PC-3 (cell line): ENCODE measurements around the gene SPHK1. TPM values are rescaled to one million over a fixed set of nuclear protein-coding genes. Genes with fewer than 3 reads are reported as not detected.
A peak's percentile ranks its signal among the peaks of the same experiment; 100 is the strongest.

Experiments
- ATAC-seq: fragments of 200-7000 bp; cut with Tn5 transposase; 2 replicates; pipeline ENCODE4 v1.9.1; 2020; ENCODE audit warnings: mild to moderate bottlenecking, moderate library complexity
- BruUV-seq: library from RNA; stranded (reverse); fragments of 400-500 nt; replicated peaks from 2 replicates; lab custom pipeline; 2021; lab: Mats Ljungman, UMichigan
- CTCF ChIA-PET: fragments of 300-600 bp; sonication (Branson Sonifier 250); formaldehyde crosslinking; loops from one replicate; lab custom pipeline; 2022; ENCODE audit warnings: antibody characterized with exemption; lab: Charles Lee
- POLR2A ChIA-PET: fragments of 300-600 bp; sonication (Branson Sonifier 250); formaldehyde crosslinking; loops from one replicate; lab custom pipeline; 2022; ENCODE audit warnings: antibody characterized with exemption; ENCODE audit not compliant: unreplicated experiment; lab: Charles Lee
- DNase-seq: peaks from one replicate; pipeline ENCODE4 v3.0.0-alpha.2; 2015
- H2AFZ ChIP-seq: fragments of 300-600 bp; sonication (generic); 2 replicates; pipeline ENCODE4 v1.6.0; 2016; ENCODE audit warnings: antibody characterized with exemption, low read length
- H3F3A ChIP-seq: fragments of 300-600 bp; sonication (generic); one replicate; pipeline ENCODE4 v1.6.0; 2017; ENCODE audit warnings: antibody characterized with exemption, low read length, control low read depth, mild to moderate bottlenecking; ENCODE audit not compliant: unreplicated experiment
- H3K27ac ChIP-seq: fragments of 300-600 bp; sonication (generic); 2 replicates; pipeline ENCODE4 v1.5.1; 2016; ENCODE audit warnings: mild to moderate bottlenecking, low read length
- H3K27me3 ChIP-seq: fragments of 300-600 bp; sonication (generic); 2 replicates; pipeline ENCODE4 v1.6.1; 2016; ENCODE audit warnings: low read length, mixed read lengths
- H3K36me3 ChIP-seq: fragments of 300-600 bp; sonication (generic); 2 replicates; pipeline ENCODE4 v1.6.1; 2016; ENCODE audit warnings: low read depth, mixed run types, low read length, mixed read lengths
- H3K4me1 ChIP-seq: fragments of 300-600 bp; sonication (generic); 2 replicates; pipeline ENCODE4 v1.5.1; 2016; ENCODE audit warnings: low read length; ENCODE audit not compliant: insufficient read depth
- H3K4me2 ChIP-seq: fragments of 300-600 bp; sonication (generic); 2 replicates; pipeline ENCODE4 v1.6.0; 2016; ENCODE audit warnings: low read length
- H3K4me3 ChIP-seq: fragments of 300-600 bp; sonication (generic); 2 replicates; pipeline ENCODE4 v1.5.1; 2016; ENCODE audit warnings: mild to moderate bottlenecking, low read length, mixed read lengths
- H3K79me2 ChIP-seq: fragments of 300-600 bp; sonication (generic); 2 replicates; pipeline ENCODE4 v1.6.1; 2017; ENCODE audit warnings: low read length, mixed read lengths
- H3K9ac ChIP-seq: fragments of 300-600 bp; sonication (generic); 2 replicates; pipeline ENCODE4 v1.6.0; 2016; ENCODE audit warnings: mild to moderate bottlenecking, low read length
- H3K9me2 ChIP-seq: fragments of 300-600 bp; sonication (generic); replicated peaks from 2 replicates; pipeline ENCODE4 v1.6.1; 2016; ENCODE audit warnings: mixed run types, low read length, mixed read lengths
- H3K9me3 ChIP-seq: fragments of 300-600 bp; sonication (generic); 2 replicates; pipeline ENCODE4 v1.6.1; 2016; ENCODE audit warnings: low read length, mixed read lengths
- H4K20me1 ChIP-seq: fragments of 300-600 bp; sonication (generic); 2 replicates; pipeline ENCODE4 v1.6.1; 2016; ENCODE audit warnings: low read length, mixed read lengths
- EZH2 ChIP-seq: fragments of 300-600 bp; sonication (generic); IDR thresholded peaks from one replicate; pipeline ENCODE4 v1.6.1; 2017; ENCODE audit warnings: antibody characterized with exemption, mild to moderate bottlenecking, low read length; ENCODE audit not compliant: unreplicated experiment
- EZH2phosphoT487 ChIP-seq: fragments of 300-600 bp; sonication (generic); IDR thresholded peaks from 2 replicates; pipeline ENCODE4 v1.6.1; 2018; ENCODE audit warnings: mild to moderate bottlenecking, antibody characterized with exemption, low read length, borderline replicate concordance
- intact Hi-C: fragments of 100-400 bp; cut with micrococcal nuclease; formaldehyde crosslinking; loops from 2 replicates; pipeline ENCODE4 v1.9.0; 2023
- total RNA-seq: library from RNA; depleted of rRNA; stranded (reverse); fragments of >200 nt; gene quantifications from 2 replicates; pipeline ENCODE4 v1.2.3, GENCODE V29; 2014
- TF ChIP-seq, protein P1 (sequence below): fragments of 300-600 bp; sonication (generic); conservative IDR thresholded peaks from 2 replicates; pipeline ENCODE4 v1.5.1; 2017; ENCODE audit warnings: antibody characterized with exemption, low read depth, mild to moderate bottlenecking, low read length

Gene SPHK1
- total RNA-seq, 1 experiment from 2014 or later: 54.2 TPM

DNA sequence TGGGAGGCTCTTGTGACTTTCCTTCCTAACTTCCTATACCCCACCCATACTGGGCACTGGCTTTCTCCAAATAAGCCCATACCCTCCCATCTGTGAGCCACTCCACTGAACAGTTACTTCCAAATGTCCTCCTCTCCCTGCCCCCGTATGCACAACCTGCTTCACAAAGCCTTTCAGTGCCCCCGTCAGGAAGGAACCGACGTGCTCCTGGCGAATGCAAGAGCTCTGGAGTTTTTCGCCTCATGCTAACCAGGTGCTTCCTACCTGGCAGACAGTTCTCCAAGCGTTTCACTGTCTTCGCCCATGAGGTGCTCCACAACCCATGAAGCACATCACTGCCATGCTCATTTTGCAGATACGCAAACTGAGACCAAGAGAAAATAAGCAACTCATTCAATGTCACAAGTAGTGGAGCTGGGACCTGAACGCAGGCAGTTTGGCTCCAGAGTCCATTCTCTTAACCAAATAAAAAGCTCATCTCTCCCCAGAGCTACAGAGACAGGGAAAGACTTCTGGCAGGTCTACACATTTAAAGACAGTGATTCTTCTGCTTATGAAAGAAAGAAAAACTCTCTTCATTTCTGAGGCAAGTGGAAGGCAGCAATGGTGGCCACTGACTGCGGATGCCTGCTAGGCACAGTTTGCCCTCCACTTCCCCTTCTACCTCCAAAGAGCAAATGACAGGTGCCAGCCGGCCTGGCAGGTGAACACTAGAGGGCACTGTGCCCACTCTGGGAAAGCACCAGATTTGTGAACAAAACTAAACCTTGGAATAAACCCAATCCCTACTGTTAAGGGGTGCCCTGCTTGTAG, 23.8 kb downstream of the SPHK1 start:
- H4K20me1 ChIP-seq: peaks cover 15% of the 10 kb centered on the region
- POLR2A ChIA-PET: no interaction called here
- DNase-seq: peak; percentile 91

DNA sequence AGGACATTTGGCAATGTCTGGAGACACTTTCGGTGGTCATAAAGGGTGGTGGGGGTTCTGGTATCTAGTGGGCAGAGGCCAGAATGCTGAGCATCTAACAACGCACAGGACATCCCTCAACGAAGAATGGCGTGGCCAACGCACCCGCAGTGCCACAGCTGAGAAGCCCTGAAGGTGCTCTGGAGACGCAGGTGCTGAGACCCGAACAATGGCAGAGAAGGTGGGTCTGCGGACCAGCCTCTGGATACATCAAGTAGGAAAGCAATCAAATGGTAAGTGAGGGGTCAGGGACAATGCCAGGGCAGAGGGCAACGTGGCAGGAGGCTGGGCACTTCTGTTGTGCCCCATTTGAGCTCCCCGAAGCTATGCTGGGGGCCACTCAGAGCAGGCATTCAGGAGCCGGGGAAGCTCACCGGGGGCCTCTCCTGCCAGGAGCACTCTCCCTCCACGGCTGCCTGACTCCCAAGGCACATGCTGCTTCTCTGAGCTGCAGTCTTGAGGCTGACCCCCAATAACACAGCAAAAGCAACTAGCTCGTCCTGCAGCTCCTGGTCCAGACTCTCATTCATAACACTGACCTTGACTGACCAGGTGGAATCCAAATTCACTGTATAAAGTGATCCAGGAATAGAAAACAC, 26.0 kb downstream of the SPHK1 start:
- no peaks in the 10 kb centered on the region for H3K4me1 ChIP-seq
- no peaks in the 10 kb centered on the region for H3F3A ChIP-seq
- H3K9me3 ChIP-seq: no peaks in the 10 kb centered on the region
- ChIA-PET POLR2A (interaction anchor here (0.6 kb wide), 1 partner anchor 47 kb away, joined by 3 read pairs; no protein-coding TSS in a partner anchor), CTCF (interaction anchor here (0.6 to 4.0 kb wide), 2 partner anchors 48 to 61 kb away, joined by 3 to 50 read pairs; no protein-coding TSS in a partner anchor)
- no peak overlapping the region for H3K9ac ChIP-seq
- no peak overlapping the region for H3K27ac ChIP-seq
- no peaks in the 10 kb centered on the region for H3K27me3 ChIP-seq
- peaks cover 80% of the 10 kb centered on the region for H3K79me2 ChIP-seq
- intact Hi-C loops: no loop called here
- TF ChIP-seq EZH2phosphoT487 (no peak), EZH2 (no peak)
- TF ChIP-seq, protein P1, sequence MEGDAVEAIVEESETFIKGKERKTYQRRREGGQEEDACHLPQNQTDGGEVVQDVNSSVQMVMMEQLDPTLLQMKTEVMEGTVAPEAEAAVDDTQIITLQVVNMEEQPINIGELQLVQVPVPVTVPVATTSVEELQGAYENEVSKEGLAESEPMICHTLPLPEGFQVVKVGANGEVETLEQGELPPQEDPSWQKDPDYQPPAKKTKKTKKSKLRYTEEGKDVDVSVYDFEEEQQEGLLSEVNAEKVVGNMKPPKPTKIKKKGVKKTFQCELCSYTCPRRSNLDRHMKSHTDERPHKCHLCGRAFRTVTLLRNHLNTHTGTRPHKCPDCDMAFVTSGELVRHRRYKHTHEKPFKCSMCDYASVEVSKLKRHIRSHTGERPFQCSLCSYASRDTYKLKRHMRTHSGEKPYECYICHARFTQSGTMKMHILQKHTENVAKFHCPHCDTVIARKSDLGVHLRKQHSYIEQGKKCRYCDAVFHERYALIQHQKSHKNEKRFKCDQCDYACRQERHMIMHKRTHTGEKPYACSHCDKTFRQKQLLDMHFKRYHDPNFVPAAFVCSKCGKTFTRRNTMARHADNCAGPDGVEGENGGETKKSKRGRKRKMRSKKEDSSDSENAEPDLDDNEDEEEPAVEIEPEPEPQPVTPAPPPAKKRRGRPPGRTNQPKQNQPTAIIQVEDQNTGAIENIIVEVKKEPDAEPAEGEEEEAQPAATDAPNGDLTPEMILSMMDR: no peak
- no peak overlapping the region for H3K4me3 ChIP-seq
- ATAC-seq (no peak), DNase-seq (no peak)
- H3K9me2 ChIP-seq: no peaks in the 10 kb centered on the region
- no peaks in the 10 kb centered on the region; the same call in 1 of the 2 replicates for H3K36me3 ChIP-seq
- H3K4me2 ChIP-seq: no peak overlapping the region
- H2AFZ ChIP-seq: no peak overlapping the region
- no TSS peak for BruUV-seq
- peaks cover 24% of the 10 kb centered on the region for H4K20me1 ChIP-seq

More for the DNA sequence above, 23.8 kb downstream of the SPHK1 start:
- no peak overlapping the region for H3K4me2 ChIP-seq
- TF ChIP-seq EZH2phosphoT487: no peak
- TF ChIP-seq, protein P1: peak; percentile 99
- no peak overlapping the region for H3K9ac ChIP-seq
- H3K9me2 ChIP-seq: no peaks in the 10 kb centered on the region
- ATAC-seq: peak; percentile 72
- H3K4me1 ChIP-seq: no peaks in the 10 kb centered on the region
- intact Hi-C loops: loop anchor here (1.0 kb wide), 2 partner anchors 50 to 98 kb away; no protein-coding TSS in a partner anchor
- no peaks in the 10 kb centered on the region for H3K9me3 ChIP-seq
- H2AFZ ChIP-seq: no peak overlapping the region
- H3K27ac ChIP-seq: no peak overlapping the region
- peaks cover 58% of the 10 kb centered on the region for H3K79me2 ChIP-seq
- peaks cover 19% of the 10 kb centered on the region for H3K36me3 ChIP-seq
- CTCF ChIA-PET: interaction anchor here (0.6 to 4.0 kb wide), 4 partner anchors 24 to 264 kb away, joined by 3 to 50 read pairs (median 3); partner anchors contain the start of gene SPHK1
- no peak overlapping the region for H3K4me3 ChIP-seq
- no peaks in the 10 kb centered on the region for H3K27me3 ChIP-seq
- no peaks in the 10 kb centered on the region for H3F3A ChIP-seq
- no TSS peak for BruUV-seq
